ENCODE measurements around the gene AKAP13. TPM values are rescaled to one million over a fixed set of nuclear protein-coding genes. Genes with fewer than 3 reads are reported as not detected.
"Not testable (repeated sequence)": the region's sequence is repeated elsewhere in the genome, so short reads cannot be mapped to it uniquely, and the experiment has no call there.

The AKAP13 gene
- total RNA-seq, 1 experiment from 2014 or later = 29.1 TPM

- peak; percentile 76 for DNase-seq (ENCODE audit: low read depth)
- in situ Hi-C loops (cut with HindIII; ENCODE audit: low pct_unique_long_range_greater_than_20kb, low sequenced_read_pairs) = no loop called here
Measured at GRCh38 chr15:85482894-85483293, 102.5 kb downstream of the AKAP13 start.

DNA sequence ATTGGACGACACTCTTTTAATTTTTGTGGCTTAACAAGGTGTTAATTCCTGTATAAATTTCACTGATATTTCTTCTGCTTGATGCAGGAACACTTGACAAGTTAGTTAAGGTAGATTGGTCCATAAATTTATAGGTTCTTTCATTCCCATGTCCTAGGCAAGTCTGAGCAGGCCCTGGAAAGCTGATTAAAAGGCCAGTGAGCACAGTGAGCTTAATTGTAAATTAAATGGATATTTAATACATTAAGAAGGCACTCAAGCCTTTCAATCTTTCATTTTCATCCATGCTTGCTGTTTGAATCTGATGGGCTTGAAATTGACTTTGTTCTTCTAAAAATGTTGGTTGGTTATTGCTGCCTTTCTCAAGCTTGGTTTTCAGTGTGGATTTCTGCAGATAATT, 103.6 kb downstream of the AKAP13 start:
- in situ Hi-C loops (cut with HindIII; ENCODE audit: low pct_unique_long_range_greater_than_20kb, low sequenced_read_pairs); DNase-seq (ENCODE audit: low read depth): not testable (repeated sequence)

- DNase-seq (ENCODE audit: low read depth); in situ Hi-C loops (cut with HindIII; ENCODE audit: low pct_unique_long_range_greater_than_20kb, low sequenced_read_pairs): not testable (repeated sequence)
Measured at GRCh38 chr15:85484923-85485322, 104.5 kb downstream of the AKAP13 start.

DNA sequence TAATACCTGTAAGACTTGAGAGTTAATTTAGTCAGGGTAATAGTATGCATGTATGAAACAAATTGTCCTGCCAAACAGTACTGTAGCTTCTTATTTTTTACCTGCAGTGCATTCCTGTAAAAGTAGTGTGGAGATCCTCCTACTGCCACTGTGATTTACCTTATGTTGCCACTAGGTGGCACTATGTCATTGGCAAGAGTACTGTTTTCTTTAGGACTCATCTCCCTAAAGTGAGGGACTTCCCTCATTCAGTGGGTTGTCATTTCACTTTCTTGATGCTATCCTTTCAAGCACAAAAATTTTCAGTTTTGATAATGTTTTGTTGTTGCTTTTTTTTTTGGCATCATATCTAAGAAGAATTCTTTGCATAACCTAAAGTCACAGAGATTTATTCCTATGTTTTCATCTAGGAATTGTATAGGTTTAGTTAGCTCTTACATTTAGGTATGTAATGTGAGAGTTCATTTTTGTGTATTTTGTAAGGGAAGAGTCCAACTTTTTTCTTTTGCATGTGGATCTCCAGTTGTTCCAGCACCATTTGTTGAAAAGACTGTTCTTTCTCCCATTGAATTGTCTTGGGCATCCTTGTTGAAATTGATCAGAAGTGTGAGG, 105.7 kb downstream of the AKAP13 start:
- in situ Hi-C loops (cut with HindIII; ENCODE audit: low pct_unique_long_range_greater_than_20kb, low sequenced_read_pairs) = no loop called here
- DNase-seq (ENCODE audit: low read depth) = peak; percentile 55

- DNase-seq (ENCODE audit: low read depth) = peak; percentile 83
- in situ Hi-C loops (cut with HindIII; ENCODE audit: low pct_unique_long_range_greater_than_20kb, low sequenced_read_pairs) = not testable (repeated sequence)
Measured at GRCh38 chr15:85487796-85488195, 107.4 kb downstream of the AKAP13 start.

- DNase-seq (ENCODE audit: low read depth) = peak; percentile 37
- in situ Hi-C loops (cut with HindIII; ENCODE audit: low pct_unique_long_range_greater_than_20kb, low sequenced_read_pairs) = no loop called here
Measured at GRCh38 chr15:85488997-85489396, 108.6 kb downstream of the AKAP13 start.

- peak; percentile 26 for DNase-seq (ENCODE audit: low read depth)
- in situ Hi-C loops (cut with HindIII; ENCODE audit: low pct_unique_long_range_greater_than_20kb, low sequenced_read_pairs) = no loop called here
Measured at GRCh38 chr15:85489773-85490493, 109.5 kb downstream of the AKAP13 start.

- in situ Hi-C loops (cut with HindIII; ENCODE audit: low pct_unique_long_range_greater_than_20kb, low sequenced_read_pairs) = no loop called here
- no peak for DNase-seq (ENCODE audit: low read depth)
Measured at GRCh38 chr15:85490856-85491255, 110.5 kb downstream of the AKAP13 start.

- no peak for DNase-seq (ENCODE audit: low read depth)
- in situ Hi-C loops (cut with HindIII; ENCODE audit: low pct_unique_long_range_greater_than_20kb, low sequenced_read_pairs) = no loop called here
Measured at GRCh38 chr15:85491691-85492090, 111.3 kb downstream of the AKAP13 start.

DNA sequence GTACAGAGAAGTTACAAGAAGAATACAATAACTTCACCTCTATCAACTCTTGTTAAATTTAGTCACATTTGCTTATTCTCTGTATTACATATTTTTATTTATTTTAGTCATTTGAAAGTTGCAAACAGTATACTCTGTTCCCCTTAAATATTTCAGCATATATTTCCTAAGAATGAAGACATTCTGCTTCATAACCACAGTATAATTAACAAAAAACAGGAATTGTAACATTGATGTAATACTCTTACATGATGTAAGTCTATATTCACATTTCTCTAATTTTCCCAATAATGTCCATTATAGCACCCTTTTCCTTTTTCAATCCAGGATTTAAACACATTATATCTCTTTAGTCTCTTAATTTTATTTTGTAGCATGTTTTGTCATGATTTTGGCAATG, 112.0 kb downstream of the AKAP13 start:
- DNase-seq (ENCODE audit: low read depth) = no peak
- in situ Hi-C loops (cut with HindIII; ENCODE audit: low pct_unique_long_range_greater_than_20kb, low sequenced_read_pairs) = no loop called here

- in situ Hi-C loops (cut with HindIII; ENCODE audit: low pct_unique_long_range_greater_than_20kb, low sequenced_read_pairs) = no loop called here
- DNase-seq (ENCODE audit: low read depth) = no peak
Measured at GRCh38 chr15:85493260-85493659, 112.9 kb downstream of the AKAP13 start.

GRCh38 chr15:85494048-85494777, 113.8 kb downstream of the AKAP13 start:
- peak; percentile 96 for DNase-seq (ENCODE audit: low read depth)
- in situ Hi-C loops (cut with HindIII; ENCODE audit: low pct_unique_long_range_greater_than_20kb, low sequenced_read_pairs) = no loop called here

GRCh38 chr15:85495096-85495495, 114.7 kb downstream of the AKAP13 start:
- peak; percentile 48 for DNase-seq (ENCODE audit: low read depth)
- in situ Hi-C loops (cut with HindIII; ENCODE audit: low pct_unique_long_range_greater_than_20kb, low sequenced_read_pairs) = no loop called here

- no peak for DNase-seq (ENCODE audit: low read depth)
- in situ Hi-C loops (cut with HindIII; ENCODE audit: low pct_unique_long_range_greater_than_20kb, low sequenced_read_pairs) = no loop called here
Measured at GRCh38 chr15:85495544-85495943, 115.1 kb downstream of the AKAP13 start.

GRCh38 chr15:85496151-85496550, 115.7 kb downstream of the AKAP13 start:
- in situ Hi-C loops (cut with HindIII; ENCODE audit: low pct_unique_long_range_greater_than_20kb, low sequenced_read_pairs) = no loop called here
- no peak for DNase-seq (ENCODE audit: low read depth)

GRCh38 chr15:85496551-85497171, 116.3 kb downstream of the AKAP13 start:
- in situ Hi-C loops (cut with HindIII; ENCODE audit: low pct_unique_long_range_greater_than_20kb, low sequenced_read_pairs) = no loop called here
- no peak for DNase-seq (ENCODE audit: low read depth)

- DNase-seq (ENCODE audit: low read depth) = no peak
- in situ Hi-C loops (cut with HindIII; ENCODE audit: low pct_unique_long_range_greater_than_20kb, low sequenced_read_pairs) = no loop called here
Measured at GRCh38 chr15:85497172-85497569, 116.8 kb downstream of the AKAP13 start.

GRCh38 chr15:85498471-85498870, 118.1 kb downstream of the AKAP13 start:
- in situ Hi-C loops (cut with HindIII; ENCODE audit: low pct_unique_long_range_greater_than_20kb, low sequenced_read_pairs) = no loop called here

GRCh38 chr15:85499371-85499887, 119.0 kb downstream of the AKAP13 start:
- in situ Hi-C loops (cut with HindIII; ENCODE audit: low pct_unique_long_range_greater_than_20kb, low sequenced_read_pairs) = no loop called here
- DNase-seq (ENCODE audit: low read depth) = no peak

More at GRCh38 chr15:85498471-85498870, 118.1 kb downstream of the AKAP13 start:
- DNase-seq (ENCODE audit: low read depth) = no peak
